HL-60 (cell line): Measurements from ENCODE around the gene ACTR8.
A peak's percentile ranks its signal among the peaks of the same experiment; 100 is the strongest.

Experiments used
- DNase-seq, 2 experiments: peaks; one replicate each; pipeline ENCODE4 v3.0.0-alpha.2; 2010 to 2020; ENCODE audit warnings: low read depth in 1 of 2, low spot score in 1 of 2
- H3K27ac ChIP-seq: fragments of 250-450 bp; sonication (Bioruptor Pico); replicated peaks from 2 replicates; pipeline ENCODE4 v1.5.1; 2020; ENCODE audit warnings: mild to moderate bottlenecking, moderate library complexity
- H3K27me3 ChIP-seq: fragments of 250-450 bp; sonication (Bioruptor Pico); 2 replicates; pipeline ENCODE4 v1.5.1; 2021; ENCODE audit warnings: mild to moderate bottlenecking, moderate library complexity; ENCODE audit not compliant: insufficient read depth, poor library complexity, severe bottlenecking
- H3K4me3 ChIP-seq: replicated peaks from 2 replicates; pipeline ENCODE4 v1.5.1; 2011; ENCODE audit warnings: mild to moderate bottlenecking, control low read depth, low read length; ENCODE audit not compliant: insufficient read depth
- CTCF ChIP-seq: IDR thresholded peaks from one replicate; pipeline ENCODE4 v1.5.1; 2011; ENCODE audit warnings: low read length, control low read depth, inconsistent platforms; ENCODE audit not compliant: insufficient read depth
- GABPA ChIP-seq: IDR thresholded peaks from 2 replicates; pipeline ENCODE4 v1.6.1; 2012; ENCODE audit warnings: low read depth
- POLR2AphosphoS5 ChIP-seq: IDR thresholded peaks from 2 replicates; pipeline ENCODE4 v1.6.1; 2012; ENCODE audit warnings: low read depth
- REST ChIP-seq: IDR thresholded peaks from 2 replicates; pipeline ENCODE4 v1.6.1; 2012; ENCODE audit warnings: low read depth; ENCODE audit not compliant: insufficient replicate concordance
- SPI1 ChIP-seq: IDR thresholded peaks from 2 replicates; pipeline ENCODE4 v1.6.1; 2012; ENCODE audit warnings: low read depth, mild to moderate bottlenecking, borderline replicate concordance

ACTR8 gene

GRCh38 chr3:53846851-53847155 is 35.1 kb downstream of the ACTR8 start:
- TF ChIP-seq SPI1 (no peak), REST (no peak), CTCF (no peak), POLR2AphosphoS5 (no peak), GABPA (no peak)
- H3K27ac ChIP-seq: no peak overlapping the region
- H3K4me3 ChIP-seq: no peak overlapping the region
- peaks cover 22% of the 10 kb centered on the region for H3K27me3 ChIP-seq
- no peak for DNase-seq

- Histone ChIP-seq H3K27ac (no peak within 1 kb of the TSS), H3K4me3 (peak within 1 kb of the TSS; percentile 43), H3K27me3 (peaks cover 26% of the 10 kb centered on the region)
- TF ChIP-seq POLR2AphosphoS5 (no peak), CTCF (no peak), GABPA (no peak), REST (no peak), SPI1 (no peak)
- peak in 1 of 2 experiments; percentile 10 for DNase-seq
These were observed 35.7 kb downstream of the ACTR8 start, which contains the start of the genes CHDH and IL17RB for GRCh38 chr3:53846134-53846850. Gene CHDH (minus strand): TSS chr3:53846419. CDS start chr3:53824008, 22,411 bp downstream. Gene IL17RB (plus strand): TSS chr3:53846568. CDS start chr3:53846589, 21 bp downstream.

GRCh38 chr3:53845881-53846133 is 36.1 kb downstream of the ACTR8 start:
- Histone ChIP-seq H3K4me3 (peak overlapping the region; percentile 43), H3K27me3 (peaks cover 26% of the 10 kb centered on the region), H3K27ac (no peak overlapping the region)
- DNase-seq: no peak
- TF ChIP-seq REST (no peak), CTCF (no peak), SPI1 (no peak), POLR2AphosphoS5 (no peak), GABPA (no peak)
